Stimulated activated CD4-positive, alpha-beta T cell treated with anti-CD3 and anti-CD28 coated beads, Interleukin-1b, Interleukin-23, amount 100 ng/mL, for 1 hour (primary cell): Measurements from ENCODE around the gene OR13D1.
"Not testable (repeated sequence)": the region's sequence is repeated elsewhere in the genome, so short reads cannot be mapped to it uniquely, and the experiment has no call there.

ENCODE experiments used
- DNase-seq, 2 donors: peaks; one replicate each; pipeline ENCODE4 v3.0.0-alpha.2; 2020; ENCODE audit warnings: low read depth in 2 of 2

The OR13D1 gene, protein sequence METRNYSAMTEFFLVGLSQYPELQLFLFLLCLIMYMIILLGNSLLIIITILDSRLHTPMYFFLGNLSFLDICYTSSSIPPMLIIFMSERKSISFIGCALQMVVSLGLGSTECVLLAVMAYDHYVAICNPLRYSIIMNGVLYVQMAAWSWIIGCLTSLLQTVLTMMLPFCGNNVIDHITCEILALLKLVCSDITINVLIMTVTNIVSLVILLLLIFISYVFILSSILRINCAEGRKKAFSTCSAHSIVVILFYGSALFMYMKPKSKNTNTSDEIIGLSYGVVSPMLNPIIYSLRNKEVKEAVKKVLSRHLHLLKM

DNA sequence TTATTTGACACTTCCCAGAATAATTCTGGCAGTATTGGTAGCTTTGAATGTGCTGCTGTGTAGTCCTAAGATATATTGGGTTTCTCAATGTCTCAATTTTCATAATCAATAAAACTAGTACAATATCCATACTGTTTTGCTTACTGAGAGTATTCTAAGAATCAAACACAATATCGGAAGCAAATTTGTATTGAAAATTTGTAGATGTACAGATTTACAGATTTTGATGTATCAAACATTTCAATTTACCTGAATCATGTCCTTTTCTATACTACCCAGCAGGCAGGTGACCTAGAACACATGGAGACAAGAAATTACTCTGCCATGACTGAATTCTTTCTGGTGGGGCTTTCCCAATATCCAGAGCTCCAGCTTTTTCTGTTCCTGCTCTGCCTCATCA, at the start of gene OR13D1:
OR13D1 (plus strand) TSS at position 301 of the 400 bp plus-strand sequence; CDS start at position 301, 0 bp downstream.
- no peak for DNase-seq

DNA sequence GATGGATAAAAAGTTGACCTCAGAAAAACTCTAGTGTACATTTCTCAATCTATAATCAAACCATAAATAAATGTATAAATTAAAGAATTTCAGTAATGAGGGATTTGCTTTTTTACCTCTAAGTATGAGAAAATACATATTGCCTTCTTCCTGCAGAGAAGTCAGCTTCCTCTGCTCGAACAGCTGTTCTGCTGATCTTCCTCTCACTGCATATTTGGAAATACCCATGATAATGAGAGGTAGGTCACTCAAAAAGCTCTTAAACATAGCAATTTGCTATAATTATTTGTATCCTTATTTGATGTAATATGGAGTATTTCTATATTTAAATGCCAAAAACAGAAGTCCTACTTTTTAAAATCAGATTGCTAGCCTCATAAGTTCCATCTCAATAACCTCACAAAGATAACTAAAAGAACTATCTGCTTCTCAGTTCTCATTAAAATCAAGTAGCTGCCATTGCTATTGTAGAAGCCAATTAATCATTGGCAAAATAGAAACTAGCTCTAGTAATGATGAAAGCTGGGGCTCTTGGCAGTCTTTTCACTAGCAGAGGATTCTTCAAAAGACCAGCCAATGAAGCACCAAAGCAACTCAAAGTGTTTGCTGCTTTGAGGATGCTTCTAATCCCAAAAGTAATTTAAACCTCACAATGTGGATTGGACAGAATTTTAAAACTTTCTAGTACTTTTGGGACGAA, 35.7 kb upstream of the OR13D1 start:
- no peak for DNase-seq

DNA sequence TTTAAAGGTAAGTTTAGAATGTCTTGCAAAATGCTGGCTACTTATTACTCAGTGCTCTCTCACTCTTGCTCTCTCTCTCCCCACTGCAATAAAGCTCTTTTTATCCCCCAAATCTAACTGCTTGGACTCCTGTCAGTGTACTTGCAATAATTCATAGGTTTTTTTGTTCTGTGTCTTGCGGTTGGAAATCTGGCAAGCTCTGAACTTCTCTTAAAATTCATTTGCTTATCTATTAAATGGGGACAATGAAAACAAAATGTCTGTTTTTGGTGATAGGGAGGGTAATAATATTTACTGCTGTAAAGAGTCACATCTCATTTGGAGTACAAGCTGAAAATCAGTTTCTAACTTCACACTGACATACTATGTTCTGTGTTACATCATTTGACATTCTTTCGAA, 18.7 kb upstream of the OR13D1 start:
- DNase-seq, result no peak

DNA sequence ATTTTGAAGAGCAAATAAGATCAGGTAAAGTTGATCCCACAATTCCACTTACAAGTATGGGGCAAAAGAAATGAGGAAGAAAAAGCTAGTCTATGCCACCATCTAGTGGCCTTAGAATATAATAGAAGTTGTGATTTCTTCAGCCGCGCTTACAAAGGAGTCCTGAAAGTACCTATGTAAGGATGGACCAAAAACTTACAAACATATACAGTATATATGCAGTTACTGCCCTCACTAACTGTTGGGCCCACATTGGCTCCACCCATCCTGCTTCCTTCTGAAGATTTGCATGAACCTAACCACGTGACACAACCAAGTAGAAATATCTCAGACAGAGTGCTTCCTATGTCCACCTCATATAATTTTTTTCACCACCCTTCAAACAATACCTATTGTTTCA, 11.7 kb upstream of the OR13D1 start:
- no peak for DNase-seq

DNA sequence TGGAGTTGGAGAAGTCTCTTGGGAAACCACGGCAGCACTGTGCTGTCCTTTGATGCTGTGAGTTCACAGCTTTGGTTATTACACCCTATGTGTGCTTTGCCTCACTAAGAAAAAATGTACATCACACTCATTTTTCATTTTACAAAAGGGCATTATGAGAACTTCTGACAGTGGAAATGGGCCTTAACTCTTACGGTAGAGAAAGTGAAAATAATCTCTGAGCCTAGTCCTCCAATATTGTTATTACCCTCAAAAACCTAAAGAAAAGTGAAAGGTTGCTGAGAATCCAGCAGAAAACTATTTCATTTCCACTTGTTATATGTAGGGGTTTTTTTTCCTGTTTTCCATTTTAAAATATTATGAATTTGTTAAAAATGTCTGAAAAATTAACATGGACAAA, 8.2 kb upstream of the OR13D1 start:
- no peak for DNase-seq

DNA sequence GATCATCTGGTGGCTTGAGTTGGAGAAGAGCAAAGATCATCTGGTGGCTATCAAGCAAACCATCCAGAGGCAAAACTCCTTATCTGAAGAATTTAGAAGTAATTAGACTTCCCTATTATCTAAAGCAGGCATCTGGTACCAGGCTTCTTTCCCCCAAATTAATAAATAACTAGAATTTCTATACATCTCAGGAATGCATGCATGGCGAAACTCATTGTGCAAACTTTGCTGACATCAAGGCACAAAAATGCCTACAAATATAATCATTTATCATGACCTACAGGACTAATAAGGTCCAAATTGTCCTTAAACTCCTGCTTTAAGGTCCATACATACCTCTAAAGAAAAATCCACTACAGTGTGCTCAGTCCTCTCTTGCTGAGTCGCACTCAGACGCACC, 6.0 kb downstream of the OR13D1 start:
- no peak for DNase-seq

DNA sequence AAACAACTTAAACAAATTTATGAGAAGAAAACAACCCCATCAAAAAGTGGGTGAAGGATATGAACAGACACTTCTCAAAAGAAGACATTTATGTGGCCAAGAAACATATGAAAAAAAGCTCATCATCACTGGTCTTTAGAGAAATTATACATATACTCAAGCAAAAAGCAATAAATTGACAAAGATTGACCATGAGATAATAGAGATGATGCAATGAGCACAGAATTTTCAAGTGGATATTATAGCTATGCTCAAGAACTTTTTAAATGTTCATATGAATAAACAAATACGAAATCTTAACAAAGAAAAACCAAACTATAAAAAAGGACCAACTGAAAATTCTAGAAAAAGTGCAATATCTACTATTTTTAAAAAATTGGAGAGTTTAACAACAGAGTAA, 14.4 kb downstream of the OR13D1 start:
- not testable (repeated sequence) for DNase-seq

DNA sequence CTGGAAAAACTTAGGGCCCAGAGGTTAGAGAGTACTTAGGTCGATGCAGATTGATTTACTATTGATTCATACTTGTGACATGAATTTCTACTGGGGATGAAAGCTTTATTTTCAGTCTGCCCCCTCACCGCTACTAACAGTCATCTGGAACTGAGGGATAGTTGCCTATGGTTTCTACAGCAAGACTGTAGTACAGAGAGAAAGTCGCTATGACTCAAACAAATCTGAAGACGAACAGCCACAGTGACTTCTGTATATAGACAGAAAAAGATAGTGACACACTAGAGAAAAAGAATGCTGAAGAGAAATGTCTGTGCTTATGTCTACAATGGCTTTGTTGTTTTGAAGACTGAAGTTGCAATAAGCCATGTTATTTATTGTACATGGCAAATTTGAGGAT, 17.3 kb downstream of the OR13D1 start:
- no peak for DNase-seq

DNA sequence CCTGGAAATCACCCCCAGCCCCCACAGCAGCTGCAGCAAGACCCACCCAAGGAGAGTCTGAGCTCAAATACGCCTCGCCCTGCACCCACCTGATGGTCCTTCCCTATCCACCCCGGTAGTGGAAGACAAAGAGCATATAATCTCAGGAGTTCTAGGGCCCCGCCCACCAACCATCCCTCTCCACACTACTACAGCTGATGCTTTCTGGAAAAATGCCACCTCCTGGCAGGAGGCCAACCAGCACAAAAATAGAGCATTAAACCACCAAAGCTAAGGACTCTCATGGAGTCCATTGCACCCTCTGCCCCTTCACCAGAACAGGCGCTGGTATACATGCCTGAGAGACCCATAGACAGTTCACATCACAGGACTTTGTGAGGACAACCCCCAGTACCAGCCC, 30.7 kb downstream of the OR13D1 start:
- no peak for DNase-seq

DNA sequence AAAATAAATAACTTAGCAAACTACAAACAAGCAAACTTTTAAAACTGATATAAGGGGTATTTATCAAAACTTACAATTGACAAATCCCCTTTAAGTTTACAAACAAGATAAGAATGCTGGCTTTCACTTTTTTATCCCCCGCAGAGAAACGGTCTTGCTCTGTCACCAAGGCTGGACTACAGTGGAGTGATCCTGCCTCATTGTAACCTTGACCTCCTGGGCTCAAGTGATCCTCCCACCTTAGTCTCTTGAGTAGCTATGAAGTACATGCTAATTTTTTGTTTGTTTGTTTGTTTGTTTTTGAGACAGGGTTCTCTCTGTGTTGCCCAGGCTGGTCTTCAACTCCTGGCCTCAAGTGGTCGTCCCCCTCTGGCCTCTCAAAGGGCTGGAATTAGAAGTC, 44.1 kb downstream of the OR13D1 start:
- no peak for DNase-seq

DNA sequence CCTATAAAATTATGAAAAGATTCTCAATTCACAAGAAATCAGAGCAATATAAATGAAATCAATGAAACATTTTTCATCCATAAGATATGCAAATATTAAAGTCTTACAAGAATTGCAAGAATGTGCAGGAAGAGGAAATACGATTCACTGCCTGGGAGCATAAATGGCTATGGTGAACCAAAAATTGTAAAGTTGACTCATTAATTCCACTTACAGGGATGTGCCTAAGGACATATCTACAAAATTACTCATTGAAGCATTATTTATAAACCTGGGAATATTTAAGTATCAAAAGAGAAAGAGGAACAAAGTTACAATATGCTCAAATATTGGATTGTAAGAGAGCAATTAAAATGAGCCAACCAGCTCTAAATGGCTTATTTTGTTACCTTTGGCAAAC, 46.3 kb downstream of the OR13D1 start:
- no peak for DNase-seq

DNA sequence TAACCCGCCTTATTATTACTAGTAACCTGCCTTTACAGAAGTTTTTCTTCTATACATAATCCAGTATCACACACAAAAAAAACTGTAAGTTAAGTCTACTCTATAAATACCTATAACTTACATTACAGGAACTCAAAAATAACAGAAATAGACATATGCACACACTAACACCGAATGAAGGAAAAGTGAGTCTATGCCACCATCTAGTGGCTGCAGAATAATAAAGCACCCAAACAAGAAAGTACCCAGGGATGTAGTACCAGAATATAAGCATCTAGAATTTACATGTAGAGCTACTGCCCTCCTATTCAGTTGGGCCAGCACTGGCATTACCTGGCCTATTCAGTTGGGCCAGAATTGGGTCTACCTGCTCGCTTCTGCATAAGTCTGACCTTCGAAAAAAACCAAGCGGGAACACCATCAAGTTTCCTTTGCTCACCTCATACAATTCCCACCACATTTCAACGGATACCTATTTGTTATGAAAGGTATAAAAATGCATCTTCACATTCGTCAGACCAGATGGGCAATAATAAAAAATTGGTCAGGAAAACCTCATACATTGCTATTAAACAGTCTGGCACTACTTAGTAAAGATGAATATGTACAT, 49.2 kb downstream of the OR13D1 start:
- DNase-seq, result no peak
